ENCODE results near the gene TPCN2. TPM values are rescaled to one million over a fixed set of nuclear protein-coding genes. Genes with fewer than 3 reads are reported as not detected.
A peak's percentile ranks its signal among the peaks of the same experiment; 100 is the strongest.

The TPCN2 gene
- 16.3 and 18.6 TPM in 2 replicates for total RNA-seq (2021; fragmentation: NEBNext Ultra II Directional; extraction: Animal tissue kit (Norgen Biotek cat#: 25700))
- polyA plus RNA-seq (2011; rRNA removed) = 9.7 and 16.8 TPM in 2 replicates
- polyA plus RNA-seq (2011; cell fraction: cytosol; rRNA removed) = 10.5 TPM
- polyA plus RNA-seq (2011; cell fraction: nucleus; rRNA removed) = 68.1 TPM
- polyA plus RNA-seq (2012, experiment 1 of 2) = 9.3 to 14.4 TPM (median 12.9 TPM) in 4 replicates
- polyA plus RNA-seq (2012, experiment 2 of 2) = 9.0 TPM
- polyA plus RNA-seq (2013, experiment 1 of 2) = 15.5 TPM
- polyA plus RNA-seq (2013, experiment 2 of 2) = 14.1 TPM
- 12.6 and 14.2 TPM in 2 replicates for polyA minus RNA-seq (2011; rRNA and poly(A)+ RNA removed)
- polyA minus RNA-seq (2011; cell fraction: cytosol; rRNA and poly(A)+ RNA removed) = 8.7 TPM
- 23.8 TPM for polyA minus RNA-seq (2011; cell fraction: nucleus; rRNA and poly(A)+ RNA removed)
- long read RNA-seq, experiment 1, partial matches to known transcripts = 6 of 11 reads
- long read RNA-seq, experiment 1, other reads (novel, unspliced or antisense) = 4 of 11 reads
- long read RNA-seq, experiment 2 = 0 reads

- no peak within 1 kb of the TSS; the same call in 1 of the 2 replicates for H2BK15ac ChIP-seq (ENCODE audit: low read length)
- H3K23me2 ChIP-seq (ENCODE audit: low read depth, low read length) = no peaks in the 10 kb centered on the region; the same call in 1 of the 2 replicates
- H3K9me3 ChIP-seq (ENCODE audit: insufficient read depth in 2 of 2, low read depth in 1 of 2, low read length in 1 of 2) = no peaks in the 10 kb centered on the region
- H2BK20ac ChIP-seq (ENCODE audit: low read length) = no peak within 1 kb of the TSS; the same call in 1 of the 2 replicates
- H3K4me2 ChIP-seq (ENCODE audit: insufficient read depth in 1 of 2, low read depth in 2 of 2, low read length in 2 of 2) = peak within 1 kb of the TSS; percentile 76 to 79
- H3K4me3 ChIP-seq (ENCODE audit: extremely low read depth in 1 of 4, insufficient read depth in 2 of 4, low read depth in 3 of 4, low read length in 4 of 4) = peak within 1 kb of the TSS; percentile 67 to 89 (median 77)
- H3K27me3 ChIP-seq (replicated peaks in 1 of 4; ENCODE audit: control insufficient read depth in 3 of 4, extremely low read depth in 1 of 4, insufficient read depth in 3 of 4, low read length in 3 of 4) = no peaks in the 10 kb centered on the region
- POLR2A ChIA-PET (ENCODE audit: partially characterized antibody) = interaction anchor here (0.7 to 2.2 kb wide), 9 partner anchors 9 to 48 kb away, joined by 3 to 6 read pairs (median 3); partner anchors contain the start of gene MRGPRF
- H4K91ac ChIP-seq (replicated peaks; ENCODE audit: insufficient read length, low read length) = peak within 1 kb of the TSS; percentile 61
- H3K23ac ChIP-seq (ENCODE audit: insufficient read length) = no peak within 1 kb of the TSS
- H3K9ac ChIP-seq (replicated peaks in 1 of 4; ENCODE audit: extremely low read depth in 1 of 4, low read depth in 3 of 4, low read length in 3 of 4) = peak within 1 kb of the TSS; percentile 24 to 85 (median 71); a peak in 6 of 7 replicates
- H2BK12ac ChIP-seq (ENCODE audit: low read depth, low read length) = peak within 1 kb of the TSS; percentile 64
- peaks cover 7 to 40% of the 10 kb centered on the region in 2 experiments; a peak in 3 of 4 replicates for H3K79me2 ChIP-seq (ENCODE audit: control insufficient read depth in 1 of 2, insufficient read depth in 2 of 2, low read length in 2 of 2)
- H2AFZ ChIP-seq (ENCODE audit: low read length) = peak within 1 kb of the TSS; percentile 95
- H2AK5ac ChIP-seq (ENCODE audit: low read depth, low read length) = 0 out of 2 replicates have a peak within 1 kb of the TSS, but pooled peaks have one; percentile 8
- H3K36me3 ChIP-seq (ENCODE audit: control insufficient read depth in 2 of 4, insufficient read depth in 4 of 4, low read length in 3 of 4) = peaks cover 0 to under 1% (median 0%) of the 10 kb centered on the region in 4 experiments; a peak in 1 of 8 replicates
- H3K79me1 ChIP-seq (ENCODE audit: low read depth, low read length) = peaks cover 10% of the 10 kb centered on the region
- no peak within 1 kb of the TSS for H3K14ac ChIP-seq (ENCODE audit: insufficient read length)
- H3K18ac ChIP-seq (ENCODE audit: extremely low read depth, low read length) = no peak within 1 kb of the TSS; the same call in 1 of the 2 replicates
- H4K8ac ChIP-seq (ENCODE audit: extremely low read depth, insufficient read depth, low read length) = peak within 1 kb of the TSS; percentile 86
- no peak within 1 kb of the TSS for H3K56ac ChIP-seq (replicated peaks; ENCODE audit: insufficient read length, low read depth, low read length)
- DNase-seq (ENCODE audit: low read depth in 1 of 2, low spot score in 2 of 2) (peak; percentile 93 to 98), FAIRE-seq (peak; percentile 7)
- H3K4ac ChIP-seq (replicated peaks; ENCODE audit: insufficient read length, low read depth, low read length) = no peak within 1 kb of the TSS
- H3K4me1 ChIP-seq (replicated peaks in 1 of 4; ENCODE audit: control insufficient read depth in 3 of 4, insufficient read depth in 4 of 4, low read length in 3 of 4) = peaks cover 0 to 15% (median 3%) of the 10 kb centered on the region in 4 experiments; a peak in 4 of 7 replicates
- H2BK5ac ChIP-seq (ENCODE audit: low read depth, low read length) = peak within 1 kb of the TSS; percentile 26; the same call in 1 of the 2 replicates
- CTCF ChIA-PET (ENCODE audit: partially characterized antibody) = interaction anchor here (0.9 to 1.0 kb wide), 3 partner anchors 16 to 1579 kb away, joined by 3 read pairs; no protein-coding TSS in a partner anchor
- no peak within 1 kb of the TSS for H2BK120ac ChIP-seq (replicated peaks; ENCODE audit: low read depth, low read length)
- 1% methylated on average over 32 of the region's 76 CpGs; no CpG with 5 or more reads in 1 of the 2 experiments for WGBS, 2 experiments (ENCODE audit: extremely low coverage in 1 of 2, insufficient coverage in 1 of 2, insufficient read length in 1 of 2, insufficient replicate concordance in 2 of 2, low coverage in 1 of 2, low lambda C conversion rate in 2 of 2, missing lambda C conversion rate in 1 of 2)
- peak within 1 kb of the TSS; percentile 30 for H4K5ac ChIP-seq (ENCODE audit: insufficient read length, low read depth, low read length)
- H3K27ac ChIP-seq (ENCODE audit: low read depth, low read length) = peak within 1 kb of the TSS; percentile 41; the same call in 1 of the 2 replicates
- peaks cover 6 to 11% of the 10 kb centered on the region in 2 experiments for H4K20me1 ChIP-seq (replicated peaks in 1 of 2; ENCODE audit: control insufficient read depth in 1 of 2, insufficient read depth in 2 of 2, low read length in 2 of 2)
- no peak for TF ChIP-seq GABPA (IDR thresholded peaks at IDR 0.05; ENCODE audit: borderline replicate concordance, insufficient read depth, low read length)
- no peak for TF ChIP-seq CEBPB (IDR thresholded peaks at IDR 0.05; ENCODE audit: low read depth, low read length)
- no peak for TF ChIP-seq CTBP2 (IDR thresholded peaks at IDR 0.05; ENCODE audit: borderline replicate concordance, insufficient read depth, insufficient read length, low read length)
- TF ChIP-seq KDM1A (IDR thresholded peaks at IDR 0.05; ENCODE audit: borderline replicate concordance, low read length) = no peak
- TF ChIP-seq TAF7 (optimal IDR thresholded peaks at IDR 0.05; ENCODE audit: borderline replicate concordance, low read depth, low read length) = no peak
- TF ChIP-seq KDM4A (IDR thresholded peaks at IDR 0.05; ENCODE audit: low read depth, low read length, severe bottlenecking) = peak; percentile 61
- TF ChIP-seq SP2 (IDR thresholded peaks at IDR 0.05; ENCODE audit: low read length) = no peak
- no peak for TF ChIP-seq SIRT6 (IDR thresholded peaks at IDR 0.05; ENCODE audit: low read length)
Observed at GRCh38 chr11:69048694-69049489, at the start of gene TPCN2. Gene TPCN2 (plus strand): TSS chr11:69048932. CDS start chr11:69048998, 66 bp downstream.
